HEK293 (cell line): ENCODE measurements around the gene CENPO.

Experiments used
- GLI2 ChIP-seq: fragments of 450-650 bp; formaldehyde crosslinking; IDR thresholded peaks from 2 replicates; pipeline ENCODE4; 2017; ENCODE audit warnings: missing biosample characterization, missing genetic modification characterization, low read depth, borderline replicate concordance
- GLI4 ChIP-seq: fragments of 450-650 bp; formaldehyde crosslinking; IDR thresholded peaks from 2 replicates; pipeline ENCODE4 v1.5.1; 2016; ENCODE audit warnings: missing biosample characterization, missing genetic modification characterization
- GLIS2 ChIP-seq: fragments of 450-650 bp; formaldehyde crosslinking; IDR thresholded peaks from 2 replicates; pipeline ENCODE4 v1.5.1; 2016; ENCODE audit warnings: missing biosample characterization, missing genetic modification characterization
- INSM2 ChIP-seq: fragments of 450-650 bp; formaldehyde crosslinking; IDR thresholded peaks from 2 replicates; pipeline ENCODE4 v1.5.1; 2016; ENCODE audit warnings: missing biosample characterization, missing genetic modification characterization
- PRDM4 ChIP-seq: fragments of 450-650 bp; formaldehyde crosslinking; IDR thresholded peaks from 2 replicates; pipeline ENCODE4 v1.5.1; 2017; ENCODE audit warnings: missing biosample characterization, missing genetic modification characterization
- REPIN1 ChIP-seq: fragments of 450-650 bp; formaldehyde crosslinking; IDR thresholded peaks from 2 replicates; pipeline ENCODE4 v1.5.1; 2017; ENCODE audit warnings: missing biosample characterization, missing genetic modification characterization, low read depth
- SP2 ChIP-seq: fragments of 450-650 bp; formaldehyde crosslinking; IDR thresholded peaks from 2 replicates; pipeline ENCODE4 v1.5.1; 2016; ENCODE audit warnings: missing biosample characterization, missing genetic modification characterization
- YY1 ChIP-seq: fragments of 450-650 bp; formaldehyde crosslinking; IDR thresholded peaks from 2 replicates; pipeline ENCODE4 v1.5.1; 2018; ENCODE audit warnings: missing biosample characterization, missing genetic modification characterization
- ZFP69B ChIP-seq: fragments of 450-650 bp; formaldehyde crosslinking; IDR thresholded peaks from 2 replicates; pipeline ENCODE4 v1.5.1; 2016; ENCODE audit warnings: missing biosample characterization, missing genetic modification characterization
- ZNF138 ChIP-seq: fragments of 450-650 bp; formaldehyde crosslinking; IDR thresholded peaks from 2 replicates; pipeline ENCODE4 v1.5.1; 2016; ENCODE audit warnings: missing biosample characterization, missing genetic modification characterization, borderline replicate concordance
- ZNF146 ChIP-seq: fragments of 450-650 bp; formaldehyde crosslinking; IDR thresholded peaks from 2 replicates; pipeline ENCODE4 v1.5.1; 2016; ENCODE audit warnings: missing biosample characterization, missing genetic modification characterization
- ZNF155 ChIP-seq: fragments of 450-650 bp; formaldehyde crosslinking; IDR thresholded peaks from 2 replicates; pipeline ENCODE4 v1.5.1; 2016; ENCODE audit warnings: missing biosample characterization, missing genetic modification characterization
- ZNF202 ChIP-seq: fragments of 450-650 bp; formaldehyde crosslinking; IDR thresholded peaks from 2 replicates; pipeline ENCODE4 v1.5.1; 2016; ENCODE audit warnings: missing biosample characterization, missing genetic modification characterization, borderline replicate concordance
- ZNF214 ChIP-seq: fragments of 450-650 bp; formaldehyde crosslinking; IDR thresholded peaks from 2 replicates; pipeline ENCODE4 v1.5.1; 2017; ENCODE audit warnings: missing biosample characterization, mild to moderate bottlenecking, missing genetic modification characterization, borderline replicate concordance
- ZNF274 ChIP-seq, 2 experiments: fragments of 200-500 bp in 1 of 2; fragments of 450-650 bp in 1 of 2; sonication (Bioruptor generic) in 1 of 2; formaldehyde crosslinking in 1 of 2; IDR thresholded peaks; 2 replicates each; pipeline versions ENCODE4 v1.5.1 to v1.6.1; 2014 to 2016; ENCODE audit warnings: borderline replicate concordance in 1 of 2, inconsistent platforms in 1 of 2, low read length in 1 of 2, missing biosample characterization in 1 of 2, missing genetic modification characterization in 1 of 2
- ZNF280C ChIP-seq: fragments of 450-650 bp; formaldehyde crosslinking; IDR thresholded peaks from 2 replicates; pipeline ENCODE4 v1.5.1; 2016; ENCODE audit warnings: missing biosample characterization, missing genetic modification characterization
- ZNF341 ChIP-seq: fragments of 450-650 bp; formaldehyde crosslinking; IDR thresholded peaks from 2 replicates; pipeline ENCODE4; 2016; ENCODE audit warnings: low read depth, missing biosample characterization, missing genetic modification characterization
- ZNF404 ChIP-seq: fragments of 450-650 bp; formaldehyde crosslinking; IDR thresholded peaks from 2 replicates; pipeline ENCODE4 v1.5.1; 2017; ENCODE audit warnings: missing biosample characterization, missing genetic modification characterization
- ZNF416 ChIP-seq: fragments of 450-650 bp; formaldehyde crosslinking; IDR thresholded peaks from 2 replicates; pipeline ENCODE4 v1.5.1; 2016; ENCODE audit warnings: missing biosample characterization, missing genetic modification characterization
- ZNF449 ChIP-seq: fragments of 450-650 bp; formaldehyde crosslinking; IDR thresholded peaks from 2 replicates; pipeline ENCODE4 v1.5.1; 2017; ENCODE audit warnings: missing biosample characterization, mild to moderate bottlenecking, missing genetic modification characterization, moderate library complexity
- ZNF488 ChIP-seq: fragments of 450-650 bp; formaldehyde crosslinking; IDR thresholded peaks from 2 replicates; pipeline ENCODE4 v1.5.1; 2016; ENCODE audit warnings: missing biosample characterization, missing genetic modification characterization
- ZNF580 ChIP-seq: fragments of 450-650 bp; formaldehyde crosslinking; IDR thresholded peaks from 2 replicates; pipeline ENCODE4 v1.5.1; 2016; ENCODE audit warnings: missing biosample characterization, missing genetic modification characterization
- ZNF596 ChIP-seq: fragments of 450-650 bp; IDR thresholded peaks from 2 replicates; pipeline ENCODE4 v1.5.0; 2018; ENCODE audit warnings: missing biosample characterization, mild to moderate bottlenecking, missing genetic modification characterization, moderate library complexity
- ZNF621 ChIP-seq: fragments of 450-650 bp; formaldehyde crosslinking; IDR thresholded peaks from 2 replicates; pipeline ENCODE4 v1.5.1; 2017; ENCODE audit warnings: missing biosample characterization, missing genetic modification characterization
- ZNF626 ChIP-seq: fragments of 450-650 bp; sonication (Bioruptor Pico); formaldehyde crosslinking; IDR thresholded peaks from 2 replicates; pipeline ENCODE4 v1.5.1; 2018; ENCODE audit warnings: missing biosample characterization, missing genetic modification characterization, inconsistent platforms
- ZNF701 ChIP-seq: fragments of 450-650 bp; formaldehyde crosslinking; IDR thresholded peaks from 2 replicates; pipeline ENCODE4 v1.5.1; 2016; ENCODE audit warnings: missing biosample characterization, missing genetic modification characterization
- ZNF704 ChIP-seq: fragments of 450-650 bp; formaldehyde crosslinking; IDR thresholded peaks from 2 replicates; pipeline ENCODE4 v1.5.1; 2016; ENCODE audit warnings: missing biosample characterization, missing genetic modification characterization
- ZNF747 ChIP-seq: fragments of 450-650 bp; formaldehyde crosslinking; IDR thresholded peaks from 2 replicates; pipeline ENCODE4 v1.5.1; 2016; ENCODE audit warnings: missing biosample characterization, missing genetic modification characterization
- ZNF776 ChIP-seq: fragments of 450-650 bp; formaldehyde crosslinking; IDR thresholded peaks from 2 replicates; pipeline ENCODE4 v1.5.0; 2017; ENCODE audit warnings: missing biosample characterization, missing genetic modification characterization, borderline replicate concordance
- ZXDB ChIP-seq: fragments of 450-650 bp; formaldehyde crosslinking; IDR thresholded peaks from 2 replicates; pipeline ENCODE4 v1.5.1; 2016; ENCODE audit warnings: missing biosample characterization, missing genetic modification characterization

Gene CENPO

GRCh38 chr2:24754985-24755705 lies 38.1 kb upstream of the CENPO start (continued):
- TF ChIP-seq ZNF596 (tag by site-specific recombination) (no peak), YY1 (tag by site-specific recombination) (no peak), GLI2 (tag by site-specific recombination) (no peak), GLI4 (tag by site-specific recombination) (no peak), ZNF747 (tag by site-specific recombination) (no peak), ZNF155 (tag by site-specific recombination) (no peak), PRDM4 (peak; percentile 52; the same call in 1 of the 2 replicates), ZNF776 (no peak), ZNF701 (tag by site-specific recombination) (no peak), ZNF404 (no peak), GLIS2 (no peak), ZNF146 (tag by site-specific recombination) (no peak), ZNF202 (no peak), ZNF341 (no peak), SP2 (tag by site-specific recombination) (no peak), ZNF580 (tag by site-specific recombination) (no peak), ZNF449 (tag by site-specific recombination) (no peak), ZNF138 (tag by site-specific recombination) (no peak), INSM2 (no peak), ZNF416 (tag by site-specific recombination) (no peak), ZNF214 (tag by site-specific recombination) (no peak), ZNF280C (tag by site-specific recombination) (no peak), ZFP69B (tag by site-specific recombination) (no peak), ZXDB (tag by site-specific recombination) (peak; percentile 36; the same call in 1 of the 2 replicates), ZNF621 (no peak), ZNF274 (IDR thresholded peaks at IDR 0.05; ENCODE audit: low read length) (no peak), ZNF274 (tag by site-specific recombination; IDR thresholded peaks at IDR 0.05; ENCODE audit: borderline replicate concordance) (no peak), ZNF488 (tag by site-specific recombination) (no peak), ZNF626 (tag by site-specific recombination) (no peak), REPIN1 (tag by site-specific recombination) (no peak), ZNF704 (tag by site-specific recombination) (no peak)
